Breast epithelium (tissue), 3 donors: ENCODE results near the gene C1QTNF7.

ENCODE experiments used
- POLR2A ChIP-seq: fragments of 450-650 bp; IDR thresholded peaks from one replicate; pipeline ENCODE4 v1.6.1; 2016; ENCODE audit warnings: antibody characterized with exemption, mild to moderate bottlenecking, moderate library complexity
- POLR2AphosphoS5 ChIP-seq, 3 donors: sonication (generic); formaldehyde crosslinking; IDR thresholded peaks; one replicate each; pipeline ENCODE4 v1.6.1; 2017; ENCODE audit warnings: antibody characterized with exemption in 3 of 3
- TF ChIP-seq, protein P1 (sequence below), 3 donors: fragments of 450-650 bp; IDR thresholded peaks; one replicate each; pipeline ENCODE4 v1.5.1; 2016 to 2017; ENCODE audit warnings: antibody characterized with exemption in 3 of 3, mild to moderate bottlenecking in 3 of 3, moderate library complexity in 3 of 3

DNA sequence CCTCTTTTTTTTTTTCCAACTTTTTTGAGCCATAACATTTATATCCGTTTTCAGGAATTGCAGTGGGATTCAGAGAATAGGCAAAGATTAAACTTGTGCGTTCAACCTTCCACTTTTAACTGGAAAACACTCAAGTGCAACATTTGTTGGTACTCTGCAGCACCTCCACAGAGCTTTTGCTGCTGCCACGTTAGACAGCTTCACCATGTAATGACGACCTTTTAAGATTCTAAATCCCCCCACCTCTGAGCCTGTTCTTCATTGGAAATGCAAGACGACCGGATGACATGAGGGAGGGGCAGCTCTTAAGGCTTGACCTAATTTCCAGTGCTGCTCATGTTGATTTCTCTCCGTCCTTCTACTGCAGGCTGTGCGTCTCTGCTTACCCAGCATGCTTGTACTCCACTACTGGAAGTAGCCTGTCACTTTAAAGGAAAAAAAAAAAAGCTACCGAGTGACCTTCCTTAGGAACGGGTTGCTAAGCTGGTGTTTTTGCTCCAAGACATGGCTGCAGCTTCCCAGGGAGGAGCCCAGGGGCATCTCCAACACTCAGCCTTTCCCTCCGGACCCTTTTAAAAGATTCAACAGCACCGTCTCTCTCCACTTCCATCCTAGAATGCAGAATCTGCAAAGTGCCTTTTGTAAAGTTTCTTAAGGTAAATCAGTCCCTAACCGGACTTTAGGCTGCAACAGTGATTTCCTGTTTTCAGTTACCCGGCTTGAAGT is 41.7 kb downstream of the C1QTNF7 start, which contains the start of gene CC2D2A:
- no peak for TF ChIP-seq POLR2AphosphoS5 (IDR thresholded peaks at IDR 0.05)
- TF ChIP-seq, protein P1, sequence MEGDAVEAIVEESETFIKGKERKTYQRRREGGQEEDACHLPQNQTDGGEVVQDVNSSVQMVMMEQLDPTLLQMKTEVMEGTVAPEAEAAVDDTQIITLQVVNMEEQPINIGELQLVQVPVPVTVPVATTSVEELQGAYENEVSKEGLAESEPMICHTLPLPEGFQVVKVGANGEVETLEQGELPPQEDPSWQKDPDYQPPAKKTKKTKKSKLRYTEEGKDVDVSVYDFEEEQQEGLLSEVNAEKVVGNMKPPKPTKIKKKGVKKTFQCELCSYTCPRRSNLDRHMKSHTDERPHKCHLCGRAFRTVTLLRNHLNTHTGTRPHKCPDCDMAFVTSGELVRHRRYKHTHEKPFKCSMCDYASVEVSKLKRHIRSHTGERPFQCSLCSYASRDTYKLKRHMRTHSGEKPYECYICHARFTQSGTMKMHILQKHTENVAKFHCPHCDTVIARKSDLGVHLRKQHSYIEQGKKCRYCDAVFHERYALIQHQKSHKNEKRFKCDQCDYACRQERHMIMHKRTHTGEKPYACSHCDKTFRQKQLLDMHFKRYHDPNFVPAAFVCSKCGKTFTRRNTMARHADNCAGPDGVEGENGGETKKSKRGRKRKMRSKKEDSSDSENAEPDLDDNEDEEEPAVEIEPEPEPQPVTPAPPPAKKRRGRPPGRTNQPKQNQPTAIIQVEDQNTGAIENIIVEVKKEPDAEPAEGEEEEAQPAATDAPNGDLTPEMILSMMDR (IDR thresholded peaks at IDR 0.05), result no peak
- TF ChIP-seq POLR2A, result no peak
